CD14-positive monocyte (primary cell): ENCODE measurements around the gene PCDHAC1. TPM values are rescaled to one million over a fixed set of nuclear protein-coding genes. Genes with fewer than 3 reads are reported as not detected.
A peak's percentile ranks its signal among the peaks of the same experiment; 100 is the strongest.

Experiments
- DNase-seq, 3 donors: peaks; one replicate each; pipeline ENCODE4 v3.0.0-alpha.2; 2011 to 2022
- H2AFZ ChIP-seq: 2 replicates; pipeline ENCODE4 v1.6.0; 2012; ENCODE audit warnings: mild to moderate bottlenecking, low read depth, low read length, inconsistent platforms; ENCODE audit not compliant: insufficient read depth, poor library complexity, severe bottlenecking
- H3K27ac ChIP-seq, 2 donors: 1 replicate in 1 of 2; 2 replicates in 1 of 2; pipeline ENCODE4 v1.5.1; 2012 to 2013; ENCODE audit warnings: low read length in 2 of 2, control low read depth in 1 of 2, inconsistent platforms in 1 of 2, low read depth in 1 of 2, mild to moderate bottlenecking in 1 of 2
- H3K27me3 ChIP-seq, 2 donors: one replicate each; pipeline versions ENCODE4 v1.6.0 to v1.6.1; 2011 to 2013; ENCODE audit warnings: low read length in 2 of 2; ENCODE audit not compliant: control insufficient read depth in 2 of 2, insufficient read depth in 2 of 2
- H3K36me3 ChIP-seq, 2 donors: replicated peaks in 1 of 2; 1 replicate in 1 of 2; 2 replicates in 1 of 2; pipeline versions ENCODE4 v1.5.1 to v1.6.1; 2012 to 2013; ENCODE audit warnings: low read length in 2 of 2, control low read depth in 1 of 2, inconsistent platforms in 1 of 2, mild to moderate bottlenecking in 1 of 2; ENCODE audit not compliant: insufficient read depth in 2 of 2, control insufficient read depth in 1 of 2
- H3K4me1 ChIP-seq, 2 donors: 1 replicate in 1 of 2; 2 replicates in 1 of 2; pipeline versions ENCODE4 v1.5.1 to v1.6.1; 2012 to 2013; ENCODE audit warnings: low read length in 2 of 2, control low read depth in 1 of 2, inconsistent platforms in 1 of 2, mild to moderate bottlenecking in 1 of 2, moderate library complexity in 1 of 2; ENCODE audit not compliant: insufficient read depth in 2 of 2, control insufficient read depth in 1 of 2
- H3K4me2 ChIP-seq: replicated peaks from 2 replicates; pipeline ENCODE3; 2012; ENCODE audit warnings: low read length, moderate library complexity, mild to moderate bottlenecking; ENCODE audit not compliant: poor library complexity, severe bottlenecking; ENCODE audit errors: extremely low read depth
- H3K4me3 ChIP-seq, 3 experiments: fragments of 200-600 bp in 1 of 3; sonication (generic) in 1 of 3; replicated peaks in 1 of 3; 1 replicate in 2 of 3; 2 replicates in 1 of 3; pipeline ENCODE4 v1.5.1; 2011 to 2013; ENCODE audit warnings: low read length in 3 of 3, mild to moderate bottlenecking in 3 of 3, control low read depth in 2 of 3, low read depth in 2 of 3, inconsistent platforms in 1 of 3, moderate library complexity in 1 of 3
- H3K79me2 ChIP-seq: 2 replicates; pipeline ENCODE4 v1.6.0; 2012; ENCODE audit warnings: mild to moderate bottlenecking, control low read depth, inconsistent platforms, low read length, moderate library complexity; ENCODE audit not compliant: insufficient read depth
- H3K9ac ChIP-seq: 2 replicates; pipeline ENCODE4 v1.6.0; 2017; ENCODE audit warnings: low read length, mild to moderate bottlenecking; ENCODE audit not compliant: insufficient read depth, poor library complexity, severe bottlenecking
- H3K9me3 ChIP-seq, 2 donors: replicated peaks in 1 of 2; 1 replicate in 1 of 2; 2 replicates in 1 of 2; pipeline versions ENCODE4 v1.5.1 to v1.6.1; 2012 to 2013; ENCODE audit warnings: low read length in 2 of 2, control low read depth in 1 of 2; ENCODE audit not compliant: control insufficient read depth in 1 of 2, insufficient read depth in 1 of 2
- H4K20me1 ChIP-seq: 2 replicates; pipeline ENCODE4 v1.6.0; 2012; ENCODE audit warnings: mild to moderate bottlenecking, low read length, control low read depth, moderate library complexity; ENCODE audit not compliant: insufficient read depth
- H3K27ac Mint-ChIP-seq, 7 donors: one replicate each; pipeline ENCODE4 v1.8.0; 2020; ENCODE audit warnings: mild to moderate bottlenecking in 7 of 7, mixed read lengths in 7 of 7, moderate library complexity in 6 of 7, inconsistent platforms in 2 of 7
- H3K27me3 Mint-ChIP-seq, 3 donors: one replicate each; pipeline ENCODE4 v1.8.0; 2021 to 2022; ENCODE audit warnings: low read depth in 3 of 3, mild to moderate bottlenecking in 3 of 3, mixed read lengths in 3 of 3, moderate library complexity in 3 of 3, inconsistent platforms in 1 of 3
- H3K36me3 Mint-ChIP-seq, 2 donors: one replicate each; pipeline ENCODE4 v1.8.0; 2020; ENCODE audit warnings: mixed read lengths in 2 of 2, inconsistent platforms in 1 of 2, mild to moderate bottlenecking in 1 of 2
- H3K4me1 Mint-ChIP-seq: one replicate; pipeline ENCODE4 v1.8.0; 2020; ENCODE audit warnings: mild to moderate bottlenecking, mixed read lengths
- H3K4me3 Mint-ChIP-seq, 2 donors: one replicate each; pipeline ENCODE4 v1.8.0; 2020; ENCODE audit warnings: mild to moderate bottlenecking in 2 of 2, mixed read lengths in 2 of 2, moderate library complexity in 1 of 2
- H3K9me3 Mint-ChIP-seq, 7 donors: one replicate each; pipeline ENCODE4 v1.8.0; 2020 to 2022; ENCODE audit warnings: mixed read lengths in 7 of 7, mild to moderate bottlenecking in 6 of 7, moderate library complexity in 6 of 7, inconsistent platforms in 2 of 7
- WGBS: methylation state at CpG from one replicate; pipeline ENCODE4 v1.1.5; 2013; ENCODE audit warnings: missing lambda C conversion rate; ENCODE audit not compliant: insufficient coverage; 5-methylcytosine and 5-hydroxymethylcytosine counted together
- intact Hi-C, 2 donors: fragments of 100-400 bp; cut with micrococcal nuclease; formaldehyde crosslinking; loops; one replicate each; pipeline versions ENCODE4 v1.15.0 to v1.15.1; 2023
- polyA plus RNA-seq, 3 donors: library from polyadenylated mRNA; depleted of rRNA in 1 of 3; unstranded in 2 of 3; stranded (reverse) in 1 of 3; fragments of 300-500 nt in 2 of 3; fragments of >200 nt in 1 of 3; fragmentation: Illumina TruSeq in 2 of 3; gene quantifications; 1 replicate in 2 of 3; 2 replicates in 1 of 3; pipeline ENCODE4 v1.2.3, GENCODE V29; 2012 to 2021
- TF ChIP-seq, protein P1 (sequence below): fragments of 200-600 bp; IDR thresholded peaks from one replicate; pipeline ENCODE4 v1.8.0; 2022; ENCODE audit warnings: antibody characterized with exemption, mild to moderate bottlenecking

The PCDHAC1 gene
- polyA plus RNA-seq, 3 donors = not detected

DNA sequence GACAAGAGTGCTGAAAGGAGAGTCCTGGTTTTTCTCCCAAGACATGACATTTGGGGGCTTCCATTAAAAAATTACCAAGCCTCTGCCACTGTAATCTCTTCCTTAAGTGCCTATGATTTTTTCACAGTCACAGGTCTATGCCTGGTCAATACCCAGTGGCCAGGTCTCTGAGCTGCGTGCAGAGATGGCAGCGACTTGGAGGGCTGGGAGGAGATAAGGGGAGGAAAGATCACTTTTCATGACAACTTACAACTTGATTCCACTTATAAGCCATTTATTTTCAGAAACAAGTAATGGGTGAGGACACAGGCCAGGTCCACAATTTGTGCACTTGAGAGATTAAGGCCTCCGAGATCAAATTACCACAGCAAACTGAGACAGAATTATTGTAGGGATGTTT lies 38.3 kb downstream of the PCDHAC1 start:
- Histone ChIP-seq H4K20me1 (no peaks in the 10 kb centered on the region), H3K9me3 (peaks cover 12 to 13% of the 10 kb centered on the region in 2 donors), H3K4me3 (no peak overlapping the region), H3K4me2 (no peak overlapping the region), H3K36me3 (no peaks in the 10 kb centered on the region), H3K4me1 (no peaks in the 10 kb centered on the region), H3K9ac (no peak overlapping the region), H3K79me2 (no peaks in the 10 kb centered on the region), H3K27me3 (peaks cover 17 to 38% of the 10 kb centered on the region in 2 donors), H3K27ac (no peak overlapping the region), H2AFZ (no peak overlapping the region)
- intact Hi-C loops = no loop called here
- Mint-ChIP-seq H3K36me3 (peaks cover 0 to 3% of the 10 kb centered on the region in 2 donors), H3K4me3 (no peak overlapping the region), H3K4me1 (no peaks in the 10 kb centered on the region), H3K9me3 (peaks cover 0 to 21% (median 12%) of the 10 kb centered on the region in 7 donors), H3K27ac (peak overlapping the region in 1 of 7 donors; percentile 31), H3K27me3 (peaks cover 26 to 38% (median 36%) of the 10 kb centered on the region in 3 donors)
- no peak for DNase-seq
- 89% methylated on average over 1 of the region's 3 CpGs for WGBS
- TF ChIP-seq, protein P1, sequence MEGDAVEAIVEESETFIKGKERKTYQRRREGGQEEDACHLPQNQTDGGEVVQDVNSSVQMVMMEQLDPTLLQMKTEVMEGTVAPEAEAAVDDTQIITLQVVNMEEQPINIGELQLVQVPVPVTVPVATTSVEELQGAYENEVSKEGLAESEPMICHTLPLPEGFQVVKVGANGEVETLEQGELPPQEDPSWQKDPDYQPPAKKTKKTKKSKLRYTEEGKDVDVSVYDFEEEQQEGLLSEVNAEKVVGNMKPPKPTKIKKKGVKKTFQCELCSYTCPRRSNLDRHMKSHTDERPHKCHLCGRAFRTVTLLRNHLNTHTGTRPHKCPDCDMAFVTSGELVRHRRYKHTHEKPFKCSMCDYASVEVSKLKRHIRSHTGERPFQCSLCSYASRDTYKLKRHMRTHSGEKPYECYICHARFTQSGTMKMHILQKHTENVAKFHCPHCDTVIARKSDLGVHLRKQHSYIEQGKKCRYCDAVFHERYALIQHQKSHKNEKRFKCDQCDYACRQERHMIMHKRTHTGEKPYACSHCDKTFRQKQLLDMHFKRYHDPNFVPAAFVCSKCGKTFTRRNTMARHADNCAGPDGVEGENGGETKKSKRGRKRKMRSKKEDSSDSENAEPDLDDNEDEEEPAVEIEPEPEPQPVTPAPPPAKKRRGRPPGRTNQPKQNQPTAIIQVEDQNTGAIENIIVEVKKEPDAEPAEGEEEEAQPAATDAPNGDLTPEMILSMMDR = no peak

DNA sequence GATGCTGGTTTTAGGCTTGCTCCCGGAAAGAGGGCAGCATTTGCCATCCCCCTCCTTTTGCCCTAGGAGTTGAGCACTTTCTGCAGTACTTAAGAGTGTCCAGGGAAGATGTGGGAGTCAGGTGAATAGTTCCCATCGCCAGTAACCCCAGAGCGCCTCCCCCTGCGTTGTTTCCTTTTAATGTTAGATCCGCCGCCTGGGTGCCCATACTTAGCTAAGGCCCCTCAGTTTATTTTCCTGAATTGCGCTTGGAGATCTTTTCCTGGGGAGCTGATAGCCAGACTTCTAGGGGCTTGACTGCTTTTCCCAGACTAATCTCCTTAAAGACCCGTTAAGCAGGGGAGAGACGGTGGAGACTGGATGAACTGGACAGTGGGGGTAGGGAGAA lies 39.8 kb downstream of the PCDHAC1 start:
- intact Hi-C loops = no loop called here
- Histone ChIP-seq H2AFZ (no peak overlapping the region), H3K27me3 (peaks cover 17 to 38% of the 10 kb centered on the region in 2 donors), H4K20me1 (no peaks in the 10 kb centered on the region), H3K4me2 (no peak overlapping the region), H3K9me3 (peaks cover 12 to 13% of the 10 kb centered on the region in 2 donors), H3K9ac (no peak overlapping the region), H3K4me3 (no peak overlapping the region), H3K36me3 (no peaks in the 10 kb centered on the region), H3K79me2 (no peaks in the 10 kb centered on the region), H3K4me1 (no peaks in the 10 kb centered on the region), H3K27ac (no peak overlapping the region)
- peaks cover 26 to 38% (median 36%) of the 10 kb centered on the region in 3 donors for H3K27me3 Mint-ChIP-seq
- peaks cover 0 to 21% (median 12%) of the 10 kb centered on the region in 7 donors for H3K9me3 Mint-ChIP-seq
- H3K4me3 Mint-ChIP-seq = peak overlapping the region in 1 of 2 donors; percentile 76
- no peak for DNase-seq
- no peaks in the 10 kb centered on the region for H3K4me1 Mint-ChIP-seq
- peaks cover 0 to 3% of the 10 kb centered on the region in 2 donors for H3K36me3 Mint-ChIP-seq
- WGBS = 8% methylated on average over 8 of the region's 9 CpGs
- H3K27ac Mint-ChIP-seq = no peak overlapping the region
- TF ChIP-seq, protein P1 = no peak
